GM12875 (cell line): Measurements from ENCODE around the gene ZNF680.
"Not testable (repeated sequence)": the region's sequence is repeated elsewhere in the genome, so short reads cannot be mapped to it uniquely, and the experiment has no call there.

Source experiments
- H3K4me3 ChIP-seq: one replicate; pipeline ENCODE4 v1.5.1; 2011; ENCODE audit warnings: low read depth, low read length, control low read depth
- TF ChIP-seq, protein P1 (sequence below): IDR thresholded peaks from 2 replicates; pipeline ENCODE4 v1.5.1; 2011; ENCODE audit warnings: low read depth, mild to moderate bottlenecking, control low read depth, inconsistent platforms, low read length, moderate library complexity, borderline replicate concordance; ENCODE audit not compliant: insufficient read depth

ZNF680 gene

DNA sequence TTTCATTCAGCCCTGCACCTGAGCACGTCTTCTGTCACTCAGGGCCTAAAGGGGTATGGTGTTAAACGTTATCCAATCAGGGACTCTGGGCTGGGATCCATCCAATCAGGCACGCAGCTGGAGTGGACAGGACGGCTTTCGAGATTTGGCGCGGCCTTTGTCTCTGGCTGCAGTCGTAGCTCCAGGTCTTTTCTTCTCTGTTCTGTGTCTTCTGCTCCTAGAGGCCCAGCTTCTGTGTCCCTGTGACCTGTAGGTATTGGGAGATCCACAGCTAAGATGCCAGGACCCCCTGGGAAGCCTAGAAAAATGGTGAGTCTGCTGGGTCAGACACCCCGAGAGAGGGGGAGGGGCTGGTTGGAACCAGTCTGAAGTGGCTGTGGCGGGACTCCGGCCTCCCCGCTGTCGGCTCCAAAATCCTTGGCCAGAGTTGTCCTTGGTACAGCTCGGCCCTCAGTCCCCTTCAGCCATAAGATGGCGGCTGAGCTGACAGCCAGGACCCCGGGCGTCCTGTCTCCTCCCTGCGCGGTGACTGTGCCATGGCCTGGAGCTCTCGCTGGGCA is 11.7 kb upstream of the ZNF680 start:
- no peak overlapping the region for H3K4me3 ChIP-seq
- TF ChIP-seq, protein P1, sequence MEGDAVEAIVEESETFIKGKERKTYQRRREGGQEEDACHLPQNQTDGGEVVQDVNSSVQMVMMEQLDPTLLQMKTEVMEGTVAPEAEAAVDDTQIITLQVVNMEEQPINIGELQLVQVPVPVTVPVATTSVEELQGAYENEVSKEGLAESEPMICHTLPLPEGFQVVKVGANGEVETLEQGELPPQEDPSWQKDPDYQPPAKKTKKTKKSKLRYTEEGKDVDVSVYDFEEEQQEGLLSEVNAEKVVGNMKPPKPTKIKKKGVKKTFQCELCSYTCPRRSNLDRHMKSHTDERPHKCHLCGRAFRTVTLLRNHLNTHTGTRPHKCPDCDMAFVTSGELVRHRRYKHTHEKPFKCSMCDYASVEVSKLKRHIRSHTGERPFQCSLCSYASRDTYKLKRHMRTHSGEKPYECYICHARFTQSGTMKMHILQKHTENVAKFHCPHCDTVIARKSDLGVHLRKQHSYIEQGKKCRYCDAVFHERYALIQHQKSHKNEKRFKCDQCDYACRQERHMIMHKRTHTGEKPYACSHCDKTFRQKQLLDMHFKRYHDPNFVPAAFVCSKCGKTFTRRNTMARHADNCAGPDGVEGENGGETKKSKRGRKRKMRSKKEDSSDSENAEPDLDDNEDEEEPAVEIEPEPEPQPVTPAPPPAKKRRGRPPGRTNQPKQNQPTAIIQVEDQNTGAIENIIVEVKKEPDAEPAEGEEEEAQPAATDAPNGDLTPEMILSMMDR: no peak

DNA sequence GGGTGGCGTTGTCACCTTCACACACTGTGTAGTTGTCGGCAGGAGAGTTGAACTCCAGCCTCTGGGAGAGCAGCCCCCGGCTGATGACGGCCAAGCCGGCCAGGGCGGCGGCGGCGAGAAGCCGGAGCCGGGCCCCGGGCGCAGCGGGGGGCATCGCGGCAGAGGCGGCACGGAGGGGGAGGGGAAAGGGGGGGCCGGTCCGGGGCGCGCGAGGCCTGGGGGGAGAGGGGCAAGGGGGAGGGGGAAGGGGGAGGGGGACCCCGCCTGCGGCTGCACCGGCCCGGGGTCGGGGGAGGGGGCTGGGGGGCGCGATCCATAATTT is 7.4 kb upstream of the ZNF680 start:
- H3K4me3 ChIP-seq: not testable (repeated sequence)

DNA sequence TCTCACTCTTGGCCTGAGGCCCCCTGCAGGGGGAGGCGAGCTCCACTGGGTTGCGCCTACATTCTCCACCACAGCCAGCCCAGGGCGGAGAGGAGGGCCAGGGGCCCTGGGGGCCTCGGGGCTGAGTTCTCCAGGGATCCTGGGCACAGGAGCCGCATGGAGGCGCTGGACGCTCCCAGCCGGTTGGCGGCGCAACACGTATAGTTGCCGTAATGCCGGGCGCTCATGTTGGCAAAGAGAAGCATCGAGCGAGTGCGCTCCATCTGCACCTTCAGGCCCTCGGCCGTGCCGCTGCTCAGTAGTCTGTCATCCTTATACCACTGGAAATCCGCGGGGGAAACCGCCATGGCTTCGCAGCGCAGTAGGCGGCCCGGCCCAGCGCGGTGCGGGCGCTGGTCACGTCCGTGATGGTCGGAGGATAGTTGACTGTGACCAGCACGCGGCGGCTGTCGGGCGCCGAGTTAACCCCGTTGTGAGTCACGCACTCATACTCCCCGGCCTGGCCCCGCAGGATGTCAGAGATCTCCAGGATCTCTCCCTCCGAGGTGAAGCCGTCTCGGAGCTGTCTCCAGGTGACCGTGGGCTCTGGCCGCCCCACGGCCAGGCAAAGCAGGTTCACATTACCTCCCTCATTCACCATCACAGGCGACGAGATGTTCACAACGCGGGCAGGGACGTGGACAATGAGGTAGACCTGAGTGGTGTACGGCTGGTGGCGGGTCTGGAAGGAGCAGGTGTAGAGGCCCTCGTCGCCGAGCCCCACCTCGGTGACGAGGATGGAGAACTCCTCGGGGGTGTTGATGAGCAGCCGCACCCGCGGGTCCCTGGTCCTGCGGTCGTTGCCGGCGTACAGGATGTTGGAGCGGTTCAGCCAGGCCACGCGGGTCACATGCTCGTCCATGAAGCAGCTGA is 6.8 kb upstream of the ZNF680 start:
- not testable (repeated sequence) for H3K4me3 ChIP-seq

DNA sequence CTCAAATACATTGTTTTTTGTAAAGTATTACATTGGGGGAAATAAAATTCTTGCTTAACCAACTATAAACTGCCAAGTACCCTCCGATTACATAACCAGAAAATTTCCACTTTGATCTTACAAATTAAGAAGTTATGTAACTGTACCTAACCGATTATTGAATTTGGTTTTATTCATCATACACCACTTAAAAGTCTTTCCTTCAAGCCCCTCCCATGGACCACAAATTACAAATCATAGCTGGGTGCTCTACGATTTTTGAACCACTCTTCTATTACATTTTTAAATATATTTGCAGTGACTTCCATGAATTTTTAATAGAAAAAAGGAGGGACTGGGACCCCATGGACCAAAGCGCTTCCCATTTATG is 630 bp downstream of the ZNF680 start:
- peak overlapping the region; percentile 72 for H3K4me3 ChIP-seq
- TF ChIP-seq, protein P1: no peak

DNA sequence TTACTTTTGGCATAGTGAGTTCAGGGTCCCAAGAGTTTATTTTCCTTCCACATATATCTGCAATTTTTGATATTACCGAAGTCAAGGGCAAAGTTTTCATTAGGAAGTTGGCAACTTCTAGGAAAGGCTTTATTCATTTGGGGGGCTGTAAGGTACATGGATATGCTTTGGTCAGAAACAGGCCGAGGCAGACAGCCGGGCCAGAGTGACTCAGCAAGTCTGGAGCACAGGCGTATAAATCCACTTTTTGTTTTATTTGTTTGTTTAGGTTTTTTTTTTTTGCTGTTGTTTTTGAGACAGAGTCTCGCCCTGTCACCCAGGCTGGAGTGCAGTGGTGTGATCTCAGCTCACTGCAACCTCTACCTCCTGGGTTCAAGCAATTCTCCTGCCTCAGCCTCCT is 3.7 kb downstream of the ZNF680 start:
- TF ChIP-seq, protein P1: no peak
- no peak overlapping the region for H3K4me3 ChIP-seq

DNA sequence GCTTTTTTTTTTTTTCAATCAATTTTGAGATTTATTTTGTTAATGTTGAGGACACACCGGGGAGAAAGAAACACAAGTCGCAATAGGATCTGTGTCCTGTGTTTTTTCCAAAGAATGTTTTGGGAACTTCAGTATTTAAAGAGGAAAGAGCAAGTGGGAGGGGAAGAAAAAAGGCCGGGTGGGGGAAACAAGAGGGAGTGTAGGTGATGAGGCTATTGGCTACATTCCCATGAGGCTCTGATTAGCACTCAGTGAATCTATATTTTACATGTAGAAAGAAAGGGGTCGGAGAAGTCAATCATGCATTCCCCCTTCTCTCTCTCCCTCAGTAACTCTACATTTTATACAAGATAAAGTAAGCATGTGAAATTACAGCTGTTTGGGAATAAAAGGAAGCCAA is 4.1 kb downstream of the ZNF680 start:
- no peak overlapping the region for H3K4me3 ChIP-seq
- TF ChIP-seq, protein P1: no peak

DNA sequence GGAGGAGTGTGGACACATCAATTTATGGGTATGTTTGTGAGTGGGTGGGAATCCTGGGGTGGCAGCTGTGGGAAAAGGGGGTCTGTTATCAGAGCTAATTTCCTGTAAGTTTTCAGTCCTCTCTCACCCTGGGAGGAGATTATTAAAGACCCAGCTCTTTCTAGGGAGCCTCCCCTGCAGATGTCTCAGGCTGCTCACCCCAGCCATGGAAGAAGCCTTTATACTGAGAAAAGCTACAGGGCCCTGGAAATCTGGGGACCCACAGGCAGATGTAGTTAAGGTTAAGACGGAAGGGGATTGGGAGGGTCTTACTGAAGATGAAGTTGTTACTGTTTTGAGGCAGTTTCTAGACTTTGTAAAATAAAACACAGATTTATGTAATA is 4.6 kb downstream of the ZNF680 start:
- TF ChIP-seq, protein P1: no peak
- H3K4me3 ChIP-seq: no peak overlapping the region

DNA sequence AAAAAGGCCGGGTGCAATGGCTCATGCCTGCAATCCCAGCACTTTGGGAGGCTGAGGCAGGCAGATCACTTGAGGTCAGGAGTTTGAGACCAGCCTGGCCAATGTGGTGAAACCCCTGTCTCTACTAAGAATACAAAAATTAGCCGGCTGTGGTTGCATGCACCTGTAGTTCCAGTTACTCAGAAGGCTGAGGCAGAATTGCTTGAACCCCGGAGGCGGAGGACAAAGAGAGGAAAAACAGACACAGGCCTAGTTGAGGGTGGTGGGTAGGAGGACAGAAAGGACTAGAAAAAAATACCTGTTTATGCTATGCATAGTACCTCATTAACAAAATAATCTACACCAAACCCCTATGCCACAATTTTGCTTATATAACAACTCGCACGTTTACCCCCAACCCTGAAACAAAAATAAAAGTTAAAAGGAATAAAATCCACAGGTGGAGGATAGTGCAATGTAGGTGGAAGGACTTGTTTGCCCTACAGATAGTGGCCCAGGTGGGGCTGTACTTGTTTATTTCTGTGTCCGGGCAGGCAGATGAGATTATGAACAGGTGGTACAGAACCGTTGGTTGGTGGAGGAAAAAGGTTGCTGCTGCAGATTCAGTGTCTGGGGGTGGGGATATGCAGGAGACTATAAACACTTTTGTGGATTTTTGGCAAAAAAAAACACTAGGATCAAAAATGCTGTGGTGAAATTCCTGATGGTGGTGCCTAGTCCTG is 5.1 kb downstream of the ZNF680 start:
- no peak overlapping the region for H3K4me3 ChIP-seq
- TF ChIP-seq, protein P1: no peak
